Hematopoietic multipotent progenitor cell (in vitro differentiated cells): ENCODE data around the gene FAM53B. TPM values are rescaled to one million over a fixed set of nuclear protein-coding genes. Genes with fewer than 3 reads are reported as not detected.

Source experiments
- DNase-seq, 3 donors: peaks; one replicate each; pipeline ENCODE4 v3.0.0-alpha.2; 2011 to 2015; ENCODE audit warnings: low read depth in 2 of 3, low spot score in 2 of 3
- total RNA-seq: library from RNA; depleted of rRNA; stranded (reverse); fragments of >200 nt; gene quantifications from one replicate; pipeline ENCODE4 v1.2.3, GENCODE V29; 2012

FAM53B gene
- total RNA-seq, 1 donor = 32.9 TPM

- no peak for DNase-seq
Observed at GRCh38 chr10:124728830-124729661, 15.1 kb downstream of the FAM53B start.

- peak in 1 of 3 donors; percentile 66 for DNase-seq
Observed at GRCh38 chr10:124728071-124728829, 15.9 kb downstream of the FAM53B start.

DNA sequence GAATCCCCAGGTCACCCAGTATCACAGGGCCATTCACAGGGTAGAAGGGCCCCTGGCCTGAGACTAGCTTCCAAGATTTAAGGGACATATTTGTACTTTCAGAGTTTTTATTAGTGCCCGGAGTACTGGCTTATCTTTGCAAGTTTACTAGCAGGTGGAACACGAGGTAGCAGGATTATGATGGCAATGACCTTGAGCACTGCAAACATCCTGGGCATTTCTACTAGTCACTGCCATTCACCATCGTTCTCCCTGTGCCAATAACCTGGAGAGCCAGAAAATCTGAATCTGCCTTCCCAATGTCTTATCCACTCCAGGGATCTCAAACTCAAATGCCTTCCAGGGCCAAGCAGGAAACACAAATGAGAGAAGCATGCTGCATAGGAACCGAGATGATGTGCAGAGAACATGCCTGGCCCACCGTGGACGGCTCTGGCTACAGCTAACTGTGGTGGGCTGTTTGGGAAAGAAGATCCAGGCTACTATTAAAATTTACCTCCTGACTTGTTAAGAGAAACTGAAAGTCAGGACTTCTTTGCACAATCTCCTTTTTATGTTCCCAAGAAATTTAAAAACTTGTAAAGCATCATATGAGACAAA, 16.7 kb downstream of the FAM53B start:
- DNase-seq = no peak

DNA sequence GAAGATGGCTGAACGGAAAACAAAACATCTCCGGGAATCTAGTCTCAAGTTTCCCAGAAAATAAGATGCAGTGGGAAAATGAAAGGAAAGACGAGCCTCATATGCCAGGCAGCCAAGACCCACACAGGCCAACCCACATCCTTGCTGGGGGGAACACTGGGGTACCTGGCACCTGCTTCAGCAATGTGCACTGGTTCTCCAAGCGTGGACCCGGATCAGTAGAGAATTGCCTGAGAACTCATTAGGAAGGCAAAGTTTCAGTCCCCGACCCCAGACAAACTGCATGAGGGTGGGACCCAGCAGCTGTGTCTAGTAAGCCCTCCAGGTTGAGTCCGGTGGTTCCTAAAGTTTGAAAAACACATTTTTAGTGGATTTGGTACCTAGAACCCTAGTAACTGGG, 18.4 kb downstream of the FAM53B start:
- no peak for DNase-seq

GRCh38 chr10:124725171-124725631, 19.0 kb downstream of the FAM53B start:
- DNase-seq = no peak

- no peak for DNase-seq
Observed at GRCh38 chr10:124724279-124725027, 19.7 kb downstream of the FAM53B start.

GRCh38 chr10:124723826-124724225, 20.4 kb downstream of the FAM53B start:
- no peak for DNase-seq

GRCh38 chr10:124722798-124723783, 21.1 kb downstream of the FAM53B start:
- DNase-seq = no peak

DNA sequence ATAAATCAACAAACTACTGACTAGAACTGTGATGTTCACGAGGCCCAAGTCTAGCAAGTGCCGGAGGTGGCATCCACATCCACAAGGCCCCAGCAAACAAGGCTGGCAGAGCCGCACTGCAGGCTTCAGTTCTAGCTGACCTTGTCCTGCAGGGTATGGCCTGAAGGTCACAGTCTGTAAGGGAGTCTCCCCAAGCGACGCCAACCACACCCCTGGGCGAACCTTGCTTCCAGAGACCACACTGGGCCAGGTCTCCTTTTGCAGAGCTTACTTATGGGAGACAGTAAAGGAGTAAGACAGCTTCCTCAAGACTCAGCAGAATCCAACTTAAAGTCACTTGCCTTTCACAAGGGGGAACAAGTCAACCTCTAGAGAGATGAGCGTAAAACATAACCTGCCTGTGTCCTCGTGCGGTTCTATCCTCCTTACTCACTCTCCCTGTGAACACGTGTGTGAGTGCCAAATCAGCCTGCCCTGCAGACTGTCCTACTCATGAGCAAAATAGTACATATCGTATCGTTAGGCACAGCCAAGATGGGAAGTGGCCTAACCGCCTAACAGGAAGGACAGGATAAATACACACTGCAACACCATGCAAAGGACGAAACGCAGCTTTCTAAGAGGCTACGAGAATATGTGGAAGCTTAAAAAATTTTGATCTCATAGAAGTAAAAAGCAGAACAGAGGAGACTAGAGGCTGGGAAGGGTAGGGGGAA, 22.7 kb downstream of the FAM53B start:
- DNase-seq = peak in 2 of 3 donors; percentile 77 to 81

DNA sequence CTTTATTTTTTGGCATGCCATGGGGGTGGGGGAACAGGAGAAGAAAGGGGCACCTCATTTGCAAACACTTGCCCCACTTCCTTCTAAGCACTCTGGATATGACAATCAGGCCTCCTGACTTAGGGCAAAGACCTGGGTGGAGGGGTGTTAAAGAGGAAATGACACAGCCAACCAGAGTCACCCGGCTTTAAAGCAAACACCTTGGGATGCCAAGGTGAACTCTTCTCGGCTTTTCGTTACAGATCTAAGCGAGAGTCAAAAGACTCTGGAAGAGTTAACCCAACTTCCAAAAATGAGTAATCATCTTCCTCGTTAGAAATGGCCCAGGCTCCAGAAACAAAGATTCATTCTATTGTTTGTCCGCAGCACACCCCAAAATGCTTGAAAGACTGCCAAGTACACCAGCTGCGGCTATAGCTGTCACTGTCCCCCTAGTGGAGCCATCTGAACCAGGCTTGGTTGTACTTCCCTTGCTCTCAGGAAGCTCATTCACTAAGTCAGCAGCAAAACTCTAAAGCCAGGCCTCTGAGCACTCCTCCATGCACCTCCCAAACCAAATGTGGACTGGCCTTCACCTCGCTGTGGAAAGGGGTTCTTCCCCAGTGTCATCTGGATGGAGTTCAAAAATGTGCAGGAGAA, 24.8 kb downstream of the FAM53B start:
- DNase-seq = peak; percentile 51 to 92 (median 85)

GRCh38 chr10:124717911-124718741, 26.1 kb downstream of the FAM53B start:
- DNase-seq = peak; percentile 58 to 94 (median 91)

DNA sequence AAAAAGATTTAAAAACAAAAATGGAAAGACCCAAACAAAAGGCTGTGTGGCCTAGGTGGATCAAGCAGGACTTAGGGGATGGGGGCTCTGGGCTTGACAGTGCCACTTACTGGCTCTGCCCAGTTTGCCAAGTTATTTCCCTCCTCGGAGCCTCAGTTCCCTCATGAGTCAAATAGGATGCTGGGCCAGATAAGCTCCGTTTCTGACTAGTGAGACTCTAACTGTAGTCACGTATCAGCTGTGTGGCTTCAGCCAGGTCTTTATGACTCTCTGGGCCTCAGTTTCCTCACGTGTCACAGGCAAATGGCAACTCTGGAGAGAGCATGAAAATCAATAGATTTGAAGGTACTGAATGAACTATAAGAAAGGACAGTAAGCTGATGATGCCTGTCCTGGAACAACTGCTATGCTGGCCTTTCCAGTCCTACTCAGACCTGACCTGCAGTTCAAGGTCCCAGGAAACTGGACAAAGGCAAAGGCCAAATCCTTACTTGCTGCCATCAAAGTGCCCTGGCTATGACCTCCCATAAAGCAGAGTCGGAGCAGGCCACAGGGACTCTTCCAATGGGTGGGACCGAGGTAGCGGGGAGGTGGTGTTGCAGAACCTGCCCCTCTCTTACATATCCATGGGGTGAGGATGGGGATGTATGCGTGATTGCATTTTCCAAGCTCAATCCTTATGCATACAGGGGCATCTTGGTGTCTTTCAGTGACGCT, 27.0 kb downstream of the FAM53B start:
- no peak for DNase-seq

DNA sequence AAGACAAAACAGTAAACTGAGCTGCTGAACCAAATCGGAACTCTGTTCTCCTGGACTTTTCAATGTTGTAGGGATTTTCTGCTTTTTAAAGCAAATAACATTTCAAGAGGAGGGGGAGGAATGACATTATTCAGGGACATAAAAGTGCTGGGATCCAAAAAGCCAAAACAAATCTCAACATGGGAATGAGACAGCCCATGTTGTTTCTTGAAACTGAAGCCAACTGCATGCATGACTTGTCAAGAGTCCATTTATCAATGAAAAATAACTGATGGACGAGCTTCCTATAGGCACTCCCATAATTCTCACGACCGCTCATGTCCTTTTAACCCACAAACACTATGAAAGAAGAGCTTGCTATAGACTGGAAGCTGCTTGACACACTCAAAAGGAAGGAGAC, 27.8 kb downstream of the FAM53B start:
- DNase-seq = no peak

GRCh38 chr10:124715439-124715838, 28.7 kb downstream of the FAM53B start:
- DNase-seq = no peak

DNA sequence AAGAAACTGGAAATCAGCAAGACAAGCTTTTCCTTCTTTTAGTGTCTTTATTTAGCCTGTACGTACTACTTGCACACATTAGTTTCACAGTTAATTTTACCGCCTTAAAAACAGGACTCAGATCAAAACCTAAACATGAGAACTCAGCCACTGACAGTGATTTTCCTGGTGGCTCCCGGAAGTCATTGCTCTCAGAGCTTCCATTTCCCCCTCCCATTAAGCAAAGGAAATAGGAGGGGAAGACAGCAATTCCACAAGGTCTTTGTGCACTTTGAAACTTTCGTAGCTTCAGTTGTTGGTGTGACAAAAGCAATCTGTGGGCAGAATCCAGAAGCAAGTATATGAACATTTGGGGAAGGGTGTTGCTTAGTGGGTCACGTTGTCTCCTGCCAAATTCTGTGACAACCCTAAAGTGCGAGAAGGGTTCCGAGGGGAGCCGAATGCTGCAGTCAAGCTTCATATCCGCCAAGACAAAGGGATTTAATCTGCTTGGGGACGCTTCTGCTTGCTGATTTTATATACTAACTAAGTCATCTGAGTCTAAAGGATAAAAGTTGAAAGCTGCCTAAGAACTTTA, 30.4 kb downstream of the FAM53B start:
- DNase-seq = no peak

- no peak for DNase-seq
Observed at GRCh38 chr10:124712704-124713407, 31.3 kb downstream of the FAM53B start.
